GM12891 (cell line): Measurements from ENCODE around the gene RPP38.

Experiments
- POLR2A ChIP-seq: IDR thresholded peaks from 2 replicates; pipeline ENCODE4 v1.6.1; 2011; ENCODE audit warnings: low read depth, low read length, control low read depth
- POLR2AphosphoS5 ChIP-seq: IDR thresholded peaks from 2 replicates; pipeline ENCODE4 v1.6.1; 2011; ENCODE audit warnings: low read depth, low read length, control low read depth
- POU2F2 ChIP-seq: IDR thresholded peaks from 2 replicates; pipeline ENCODE4 v1.6.1; 2011; ENCODE audit warnings: low read depth, mild to moderate bottlenecking, control low read depth, low read length, moderate library complexity
- SPI1 ChIP-seq: IDR thresholded peaks from 2 replicates; pipeline ENCODE4 v1.6.1; 2011; ENCODE audit warnings: low read depth, low read length, control low read depth

- TF ChIP-seq POLR2A (no peak), POU2F2 (no peak), POLR2AphosphoS5 (no peak), SPI1 (no peak)
Measured at GRCh38 chr10:15144788-15145187, 47.6 kb downstream of the RPP38 start.
